ENCODE results near the gene RBKS.

DNA sequence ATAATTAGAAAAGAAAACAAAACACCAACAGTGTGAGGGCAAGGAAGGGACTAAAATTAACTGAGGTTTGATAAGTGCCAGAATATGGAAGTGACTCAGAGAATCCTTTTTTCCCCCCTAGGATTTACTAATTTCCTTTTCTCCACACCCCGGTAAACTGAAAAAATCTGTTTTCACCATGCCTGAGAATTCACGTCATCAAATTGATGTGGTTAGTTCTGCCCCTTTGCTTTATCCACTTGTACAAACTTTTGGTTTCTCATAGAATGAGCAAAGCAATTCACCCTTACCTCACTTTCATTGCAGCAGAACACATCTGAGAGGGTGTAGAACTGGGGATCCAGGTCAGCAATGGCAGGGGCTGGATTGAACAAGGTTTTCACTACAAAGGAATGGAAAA is 57.8 kb downstream of the RBKS start:
- TF ChIP-seq, protein P1, sequence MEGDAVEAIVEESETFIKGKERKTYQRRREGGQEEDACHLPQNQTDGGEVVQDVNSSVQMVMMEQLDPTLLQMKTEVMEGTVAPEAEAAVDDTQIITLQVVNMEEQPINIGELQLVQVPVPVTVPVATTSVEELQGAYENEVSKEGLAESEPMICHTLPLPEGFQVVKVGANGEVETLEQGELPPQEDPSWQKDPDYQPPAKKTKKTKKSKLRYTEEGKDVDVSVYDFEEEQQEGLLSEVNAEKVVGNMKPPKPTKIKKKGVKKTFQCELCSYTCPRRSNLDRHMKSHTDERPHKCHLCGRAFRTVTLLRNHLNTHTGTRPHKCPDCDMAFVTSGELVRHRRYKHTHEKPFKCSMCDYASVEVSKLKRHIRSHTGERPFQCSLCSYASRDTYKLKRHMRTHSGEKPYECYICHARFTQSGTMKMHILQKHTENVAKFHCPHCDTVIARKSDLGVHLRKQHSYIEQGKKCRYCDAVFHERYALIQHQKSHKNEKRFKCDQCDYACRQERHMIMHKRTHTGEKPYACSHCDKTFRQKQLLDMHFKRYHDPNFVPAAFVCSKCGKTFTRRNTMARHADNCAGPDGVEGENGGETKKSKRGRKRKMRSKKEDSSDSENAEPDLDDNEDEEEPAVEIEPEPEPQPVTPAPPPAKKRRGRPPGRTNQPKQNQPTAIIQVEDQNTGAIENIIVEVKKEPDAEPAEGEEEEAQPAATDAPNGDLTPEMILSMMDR (conservative IDR thresholded peaks at IDR 0.05 in 1 of 2, IDR thresholded peaks at IDR 0.05 in 1 of 2; ENCODE audit: extremely low read depth in 1 of 2, insufficient read depth in 1 of 2, low read depth in 1 of 2, low read length in 2 of 2), result no peak
- TF ChIP-seq EZH2 (IDR thresholded peaks at IDR 0.05; ENCODE audit: borderline replicate concordance, low read length), result no peak

Data from mammary epithelial cell (primary cell).